Fibroblast of lung (primary cell): ENCODE data around the gene SYNE1.

Experiments used
- CTCF ChIP-seq, 2 donors: IDR thresholded peaks in 1 of 2; conservative IDR thresholded peaks in 1 of 2; 1 replicate in 1 of 2; 2 replicates in 1 of 2; pipeline ENCODE4 v1.5.1; 2011 to 2012; ENCODE audit warnings: low read length in 2 of 2, control low read depth in 1 of 2, inconsistent platforms in 1 of 2, low read depth in 1 of 2, mild to moderate bottlenecking in 1 of 2
- EZH2 ChIP-seq: IDR thresholded peaks from 2 replicates; pipeline ENCODE4 v1.5.1; 2012; ENCODE audit warnings: low read length, control low read depth, mild to moderate bottlenecking; ENCODE audit errors: missing control alignments

- TF ChIP-seq CTCF (conservative IDR thresholded peaks at IDR 0.05 in 1 of 2, IDR thresholded peaks at IDR 0.05 in 1 of 2; ENCODE audit: low read depth in 1 of 2, low read length in 2 of 2) = no peak
- TF ChIP-seq EZH2 = no peak
Observed at GRCh38 chr6:152118678-152119077, 518.5 kb downstream of the SYNE1 start.
